GM12891 (cell line): ENCODE data around the gene OR2Y1.
"Not testable (repeated sequence)": the region's sequence is repeated elsewhere in the genome, so short reads cannot be mapped to it uniquely, and the experiment has no call there.

Experiments
- PAX5 ChIP-seq: IDR thresholded peaks from 2 replicates; pipeline ENCODE4 v1.6.1; 2011; ENCODE audit warnings: low read length, moderate library complexity, mild to moderate bottlenecking; ENCODE audit not compliant: insufficient read depth, severe bottlenecking
- POLR2A ChIP-seq: IDR thresholded peaks from 2 replicates; pipeline ENCODE4 v1.6.1; 2011; ENCODE audit warnings: low read depth, low read length, control low read depth
- POLR2AphosphoS5 ChIP-seq: IDR thresholded peaks from 2 replicates; pipeline ENCODE4 v1.6.1; 2011; ENCODE audit warnings: low read depth, low read length, control low read depth
- SPI1 ChIP-seq: IDR thresholded peaks from 2 replicates; pipeline ENCODE4 v1.6.1; 2011; ENCODE audit warnings: low read depth, low read length, control low read depth
- TAF1 ChIP-seq: IDR thresholded peaks from 2 replicates; pipeline ENCODE4 v1.6.1; 2011; ENCODE audit warnings: low read depth, low read length, control low read depth

GRCh38 chr5:180788651-180789410 lies 49.0 kb upstream of the OR2Y1 start:
- not testable (repeated sequence) for TF ChIP-seq POLR2AphosphoS5, POLR2A, TAF1, SPI1, PAX5
